ENCODE data around the gene LTBP2.
"Not testable (repeated sequence)": the region's sequence is repeated elsewhere in the genome, so short reads cannot be mapped to it uniquely, and the experiment has no call there.

LTBP2 gene

GRCh38 chr14:74459289-74459946 lies 152.6 kb downstream of the LTBP2 start:
- no peak for DNase-seq (ENCODE audit: extremely low read depth in 1 of 2, low read depth in 1 of 2)

- DNase-seq (ENCODE audit: extremely low read depth in 1 of 2, low read depth in 1 of 2), result no peak
Measured at GRCh38 chr14:74457565-74457895, 154.5 kb downstream of the LTBP2 start.

DNA sequence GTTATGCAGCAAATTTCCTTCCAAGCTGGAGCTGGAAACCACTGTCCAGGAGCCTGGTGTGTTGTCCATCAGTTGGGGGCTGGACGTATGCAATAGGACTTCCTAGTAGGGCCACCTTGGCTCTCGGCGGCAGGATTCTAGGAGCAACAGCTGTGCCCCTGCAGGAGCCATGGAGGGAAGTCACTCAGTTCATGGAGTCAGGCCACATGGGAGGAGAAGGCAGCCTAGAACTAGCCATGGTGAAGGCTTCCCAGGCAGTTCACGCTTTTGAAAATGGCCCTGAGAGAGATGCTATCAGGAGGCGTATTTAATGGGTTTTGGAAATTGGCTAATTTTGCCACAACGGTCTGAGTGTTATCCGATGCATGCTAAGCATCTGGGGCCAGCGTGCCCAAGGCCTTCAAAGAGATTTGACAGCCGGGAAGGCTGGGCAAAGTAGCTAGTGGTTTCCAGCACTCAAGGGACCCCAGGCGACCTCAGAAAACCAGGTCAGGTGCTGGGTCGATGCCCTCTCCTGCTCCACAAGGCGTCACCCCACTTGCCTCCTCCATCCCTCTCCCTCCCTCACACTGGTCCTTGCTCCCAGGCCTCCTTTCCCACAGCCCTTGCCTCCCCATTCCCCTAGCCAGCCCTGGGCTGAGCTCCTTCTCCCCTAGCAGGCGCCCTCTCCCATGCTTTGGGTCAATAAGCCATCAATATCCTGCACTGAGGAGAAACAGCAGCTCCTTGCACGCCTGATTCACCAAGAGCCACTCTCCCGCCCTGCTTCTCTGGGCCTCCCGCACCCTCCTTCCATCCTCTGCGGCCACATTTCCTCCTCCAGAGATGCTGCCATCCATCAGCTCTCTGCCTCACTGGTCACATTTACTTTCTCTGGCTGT lies 155.1 kb downstream of the LTBP2 start:
- DNase-seq (ENCODE audit: extremely low read depth in 1 of 2, low read depth in 1 of 2), result no peak

- not testable (repeated sequence) for DNase-seq (ENCODE audit: extremely low read depth in 1 of 2, low read depth in 1 of 2)
Measured at GRCh38 chr14:74454397-74454796, 157.6 kb downstream of the LTBP2 start.
